GM21576 (cell line): ENCODE measurements around the gene MSLN.
A peak's percentile ranks its signal among the peaks of the same experiment; 100 is the strongest.
"Not testable (repeated sequence)": the region's sequence is repeated elsewhere in the genome, so short reads cannot be mapped to it uniquely, and the experiment has no call there.

ENCODE experiments used
- ATAC-seq: cut with Tn5 transposase; IDR thresholded peaks from one replicate; pipeline ENCODE4 v1.9.1; 2021; ENCODE audit warnings: mild to moderate bottlenecking, moderate library complexity; ENCODE audit not compliant: unreplicated experiment

The MSLN gene

GRCh38 chr16:734208-734980 is 26.1 kb upstream of the MSLN start:
- no peak for ATAC-seq

GRCh38 chr16:734981-735881 is 25.3 kb upstream of the MSLN start:
- ATAC-seq, result no peak

GRCh38 chr16:735982-736453 is 24.5 kb upstream of the MSLN start:
- ATAC-seq, result no peak

DNA sequence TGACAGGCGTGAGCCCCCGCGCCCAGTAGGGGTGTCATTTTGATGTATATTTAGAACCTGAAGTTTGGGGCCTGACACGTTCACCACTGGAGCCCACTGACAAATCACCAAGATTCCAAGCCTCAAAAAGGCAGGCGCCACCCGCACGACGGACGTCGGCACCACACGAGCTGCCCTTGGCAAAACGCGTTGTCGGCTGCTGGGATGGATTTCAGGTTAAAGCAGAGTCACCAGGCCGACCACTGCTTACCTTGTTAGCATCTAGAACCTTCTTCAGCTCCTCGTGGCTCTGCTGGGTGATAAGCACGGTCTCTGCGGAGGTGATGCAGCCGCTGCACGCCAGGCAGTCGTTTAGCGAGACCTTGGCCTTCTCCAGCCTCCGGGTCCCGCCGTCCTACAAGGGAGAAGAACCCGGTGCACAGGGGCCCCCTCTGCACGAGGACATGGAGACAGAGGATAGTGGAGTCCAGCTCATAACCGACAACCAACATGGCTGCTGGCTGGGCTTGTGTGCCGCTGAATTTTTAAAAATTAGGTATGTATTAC is 23.5 kb upstream of the MSLN start:
- ATAC-seq, result no peak

DNA sequence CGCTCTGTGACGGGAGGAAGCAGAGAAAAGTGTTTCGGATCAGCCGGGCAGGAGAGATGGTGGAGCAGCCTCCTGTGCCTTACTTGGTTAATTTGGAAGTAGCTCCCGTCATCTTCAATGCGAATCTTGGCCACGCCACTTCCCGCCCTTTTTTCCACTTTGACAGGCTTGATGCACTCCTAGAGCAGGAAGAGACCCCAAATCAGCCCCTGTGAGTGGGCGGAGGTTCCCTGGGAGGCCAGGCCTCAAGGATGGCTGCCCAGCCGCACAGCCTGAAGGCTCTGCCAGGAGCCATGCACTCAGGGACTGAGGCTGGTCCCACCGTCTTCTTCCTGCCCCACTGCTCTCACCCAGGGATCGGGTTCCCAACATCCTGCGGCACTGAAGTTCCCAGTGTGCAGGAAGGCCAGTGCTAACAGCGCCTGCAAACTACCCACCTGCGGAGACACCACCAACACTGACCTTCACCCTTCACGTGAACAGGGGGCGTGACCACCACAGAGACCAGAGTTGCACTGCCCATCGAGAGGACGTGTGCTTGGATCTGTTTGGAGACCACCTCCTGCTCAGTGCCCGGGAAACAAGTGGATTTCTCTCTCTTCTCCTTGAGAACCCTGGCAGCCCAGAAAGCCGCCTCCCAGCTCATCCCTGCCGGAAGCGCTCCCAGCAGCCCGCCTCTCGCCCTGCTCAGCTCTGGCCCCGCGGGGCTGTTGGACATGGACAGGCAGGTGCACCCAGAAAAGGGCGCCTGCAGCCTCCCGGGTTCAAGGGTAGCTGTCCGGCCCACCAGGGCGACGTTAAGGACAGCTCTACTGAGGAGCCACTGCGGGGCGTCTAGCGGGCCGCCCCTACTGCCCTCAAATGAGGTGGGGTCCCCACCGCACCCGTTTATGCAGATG is 20.7 kb upstream of the MSLN start:
- ATAC-seq, result no peak

- ATAC-seq, result no peak
These were observed 20.1 kb upstream of the MSLN start for GRCh38 chr16:740459-740763.

- ATAC-seq, result peak; percentile 63
These were observed 19.6 kb upstream of the MSLN start, which contains the start of gene CIAO3 for GRCh38 chr16:740764-741505. Gene CIAO3, minus strand, starts transcription at chr16:740997. Its CDS starts 12 bp downstream, at chr16:740985.

- no peak for ATAC-seq
These were observed 18.4 kb upstream of the MSLN start for GRCh38 chr16:741986-742629.

- not testable (repeated sequence) for ATAC-seq
These were observed 17.6 kb upstream of the MSLN start for GRCh38 chr16:742894-743293.

DNA sequence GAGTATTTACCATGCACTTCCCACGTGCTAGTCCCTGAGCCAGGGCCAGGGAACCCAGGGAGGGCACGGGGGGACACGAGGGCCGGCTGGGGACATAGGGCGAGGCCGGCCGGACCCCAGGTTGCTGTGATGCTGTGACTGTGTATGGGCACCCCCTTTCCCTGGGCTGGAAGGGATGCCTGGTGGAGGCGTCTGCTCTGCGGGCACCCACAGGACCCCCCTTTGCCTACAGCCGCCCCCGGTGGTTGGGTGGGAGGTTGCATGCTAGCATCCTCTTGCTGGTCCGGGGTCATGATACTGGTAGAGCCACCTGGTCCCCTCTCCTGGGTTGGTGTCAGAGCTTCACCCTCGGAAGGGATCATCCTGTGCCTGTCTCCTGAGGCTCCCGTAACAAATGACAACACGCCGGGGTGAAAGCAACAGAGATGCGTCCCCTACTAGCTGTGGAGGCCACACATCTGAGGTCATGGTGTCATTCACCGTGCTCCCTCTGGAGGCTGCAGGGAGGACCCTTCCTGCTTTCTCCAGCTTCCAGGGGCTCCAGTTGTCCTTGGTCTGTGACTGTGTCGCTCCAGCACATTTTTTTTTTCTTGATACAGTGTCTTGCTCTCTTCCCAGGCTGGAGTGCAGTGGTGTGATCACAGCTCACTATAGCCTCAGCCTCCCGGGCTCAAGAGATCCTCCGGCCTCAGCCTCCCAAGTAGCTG is 16.6 kb upstream of the MSLN start:
- no peak for ATAC-seq

DNA sequence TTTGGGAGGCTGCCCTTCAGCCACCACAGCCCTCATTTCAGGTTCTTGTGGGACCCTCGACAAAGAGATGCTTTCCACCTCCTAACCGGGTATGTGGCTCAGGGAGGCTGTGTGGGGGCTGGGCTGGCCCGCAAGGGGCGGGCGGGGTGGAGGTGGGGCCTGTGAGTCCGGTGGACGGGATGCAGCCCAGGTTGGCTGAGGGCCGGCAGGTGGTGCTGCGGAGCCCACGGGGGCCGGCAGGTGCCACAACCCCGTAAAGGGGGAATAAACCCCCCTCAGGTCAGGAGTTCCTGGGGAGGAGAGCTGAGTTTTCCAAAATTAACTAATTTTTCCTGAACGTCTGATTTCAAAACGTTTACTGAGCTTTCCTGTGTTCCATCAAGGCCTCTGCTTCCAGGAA is 14.8 kb upstream of the MSLN start:
- no peak for ATAC-seq

GRCh38 chr16:746637-747036 is 13.9 kb upstream of the MSLN start:
- ATAC-seq, result no peak

DNA sequence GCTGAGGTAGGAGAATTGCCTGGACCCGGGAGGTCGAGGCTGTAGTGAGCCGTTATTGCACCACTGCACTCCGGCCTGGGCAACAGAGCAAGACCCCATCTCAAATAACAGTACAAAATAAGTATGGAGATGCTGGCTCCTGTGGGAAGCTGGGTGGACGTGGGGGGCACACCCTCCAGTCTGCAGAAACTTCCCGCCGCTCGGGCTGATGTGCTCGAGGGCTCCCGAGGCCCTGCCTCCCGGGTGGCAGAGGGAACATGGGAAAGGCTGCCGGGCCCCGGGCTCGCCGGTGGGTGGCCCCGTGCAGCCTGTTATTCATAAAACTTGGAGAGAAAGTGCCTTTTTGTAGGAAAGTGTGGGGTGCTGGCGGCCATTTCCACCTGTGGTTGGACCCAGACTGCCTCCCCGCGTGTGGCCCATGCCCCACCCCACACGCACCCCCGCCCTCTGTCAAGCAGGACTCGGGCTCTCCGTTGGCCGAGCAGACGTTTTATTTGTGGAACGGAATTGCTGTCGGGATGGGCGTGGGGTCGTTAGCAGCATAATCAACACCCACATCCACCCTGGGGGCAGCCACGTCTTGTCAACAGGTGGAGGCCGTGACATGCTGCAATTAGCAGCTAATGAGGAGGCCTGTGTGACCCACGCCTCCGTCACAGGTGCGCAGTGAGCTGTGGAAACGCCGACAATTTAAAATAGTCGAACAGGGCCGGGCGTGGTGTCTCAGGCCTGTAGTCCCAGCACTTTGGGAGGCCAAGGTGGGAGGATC is 12.4 kb upstream of the MSLN start:
- ATAC-seq, result no peak

- ATAC-seq, result no peak
These were observed 11.5 kb upstream of the MSLN start for GRCh38 chr16:749010-749409.

DNA sequence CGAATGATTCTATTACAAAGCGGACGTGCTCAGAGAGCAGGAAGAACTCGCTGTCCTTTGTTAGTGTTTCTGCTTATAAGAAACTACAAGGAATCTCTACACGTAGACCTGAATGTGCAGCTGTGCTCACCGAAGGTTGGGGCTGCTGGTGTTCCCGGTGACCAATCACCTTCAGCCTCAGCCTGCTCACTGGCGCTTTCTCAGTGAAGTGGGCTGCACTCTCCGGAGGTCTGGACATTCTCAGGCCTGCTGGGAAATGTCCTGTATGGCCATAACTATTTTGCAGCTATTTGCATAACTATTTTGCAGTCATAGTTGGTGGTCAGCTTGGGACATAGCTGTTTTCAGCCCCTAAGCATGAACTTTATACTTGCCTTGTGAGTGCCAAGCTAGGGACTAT is 10.0 kb upstream of the MSLN start:
- no peak for ATAC-seq

GRCh38 chr16:751152-752006 is 9.2 kb upstream of the MSLN start:
- no peak for ATAC-seq

DNA sequence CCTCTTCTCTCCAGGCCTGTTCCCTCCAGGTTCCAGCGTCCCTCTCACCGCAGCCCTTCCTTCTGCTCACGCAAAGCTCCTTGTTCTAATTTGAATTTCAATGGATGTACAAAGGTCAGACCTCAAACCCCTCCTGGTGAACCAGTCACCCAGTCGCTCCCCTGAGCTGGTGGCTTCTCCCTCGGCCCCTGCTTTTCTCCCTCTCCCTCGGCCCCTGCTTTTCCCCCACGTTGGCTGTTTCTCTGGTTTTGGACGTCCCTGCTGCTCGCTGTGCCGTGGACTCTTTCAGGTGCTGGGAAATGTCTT is 8.6 kb upstream of the MSLN start:
- ATAC-seq, result no peak
